ENCODE data around the gene RBBP8NL.

The RBBP8NL gene

DNA sequence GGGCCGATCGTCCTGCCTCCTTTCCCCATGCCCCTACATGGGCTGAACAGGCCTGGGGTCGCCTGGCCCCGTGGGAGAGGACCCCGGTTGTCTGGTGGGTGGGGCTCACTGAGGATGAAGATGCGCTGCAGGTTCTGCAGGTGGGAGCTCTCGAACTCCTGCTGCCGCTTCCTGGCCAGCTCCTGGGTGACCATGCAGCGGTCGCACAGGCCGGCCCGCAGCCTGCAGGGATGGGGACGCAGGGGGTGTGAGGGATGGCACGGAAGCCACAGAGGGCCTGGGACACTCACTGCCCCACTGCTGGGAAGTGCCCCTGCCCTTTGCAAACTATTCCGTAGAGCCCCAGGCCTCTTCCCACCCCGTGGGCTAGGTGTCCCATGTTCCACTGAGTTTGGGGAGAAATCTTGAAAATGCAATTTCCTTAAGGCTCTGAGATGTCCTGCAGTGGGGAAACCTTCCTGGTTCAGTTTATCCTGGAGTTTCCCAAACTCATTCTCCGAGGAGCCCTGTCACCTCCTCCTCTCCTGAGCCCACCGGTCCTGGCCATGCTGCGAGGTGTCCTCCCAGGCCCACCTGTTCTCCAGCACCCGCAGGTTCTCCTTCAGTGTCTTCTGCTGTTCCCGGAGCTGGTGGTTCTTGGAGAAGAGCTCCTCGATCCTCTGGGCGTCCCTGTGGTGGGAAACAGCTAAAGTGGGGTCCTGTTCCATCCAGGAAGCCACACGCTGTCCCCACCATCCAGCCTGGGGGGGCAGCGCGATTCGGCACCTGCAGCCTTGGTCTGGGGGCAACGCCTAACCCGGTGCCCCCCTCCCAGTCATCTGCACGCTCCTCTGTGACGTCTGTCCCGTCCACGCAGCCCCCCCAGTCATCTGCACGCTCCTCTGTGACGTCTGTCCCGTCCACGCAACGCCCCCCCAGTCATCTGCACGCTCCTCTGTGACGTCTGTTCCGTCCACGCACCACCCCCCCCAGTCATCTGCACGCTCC, 10.4 kb downstream of the RBBP8NL start:
- Histone ChIP-seq H3K36me3 (no peaks in the 10 kb centered on the region), H3K27me3 (peaks cover 0 to 42% of the 10 kb centered on the region in 2 donors), H3K4me1 (no peaks in the 10 kb centered on the region), H3K27ac (no peak overlapping the region), H3K4me3 (no peak overlapping the region), H3K9me3 (no peaks in the 10 kb centered on the region)
- intact Hi-C loops (cut with DNase I; ENCODE audit: low total_unique reads), result no loop called here
- no peak for DNase-seq
- TF ChIP-seq, protein P1, sequence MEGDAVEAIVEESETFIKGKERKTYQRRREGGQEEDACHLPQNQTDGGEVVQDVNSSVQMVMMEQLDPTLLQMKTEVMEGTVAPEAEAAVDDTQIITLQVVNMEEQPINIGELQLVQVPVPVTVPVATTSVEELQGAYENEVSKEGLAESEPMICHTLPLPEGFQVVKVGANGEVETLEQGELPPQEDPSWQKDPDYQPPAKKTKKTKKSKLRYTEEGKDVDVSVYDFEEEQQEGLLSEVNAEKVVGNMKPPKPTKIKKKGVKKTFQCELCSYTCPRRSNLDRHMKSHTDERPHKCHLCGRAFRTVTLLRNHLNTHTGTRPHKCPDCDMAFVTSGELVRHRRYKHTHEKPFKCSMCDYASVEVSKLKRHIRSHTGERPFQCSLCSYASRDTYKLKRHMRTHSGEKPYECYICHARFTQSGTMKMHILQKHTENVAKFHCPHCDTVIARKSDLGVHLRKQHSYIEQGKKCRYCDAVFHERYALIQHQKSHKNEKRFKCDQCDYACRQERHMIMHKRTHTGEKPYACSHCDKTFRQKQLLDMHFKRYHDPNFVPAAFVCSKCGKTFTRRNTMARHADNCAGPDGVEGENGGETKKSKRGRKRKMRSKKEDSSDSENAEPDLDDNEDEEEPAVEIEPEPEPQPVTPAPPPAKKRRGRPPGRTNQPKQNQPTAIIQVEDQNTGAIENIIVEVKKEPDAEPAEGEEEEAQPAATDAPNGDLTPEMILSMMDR (IDR thresholded peaks at IDR 0.05), result no peak

DNA sequence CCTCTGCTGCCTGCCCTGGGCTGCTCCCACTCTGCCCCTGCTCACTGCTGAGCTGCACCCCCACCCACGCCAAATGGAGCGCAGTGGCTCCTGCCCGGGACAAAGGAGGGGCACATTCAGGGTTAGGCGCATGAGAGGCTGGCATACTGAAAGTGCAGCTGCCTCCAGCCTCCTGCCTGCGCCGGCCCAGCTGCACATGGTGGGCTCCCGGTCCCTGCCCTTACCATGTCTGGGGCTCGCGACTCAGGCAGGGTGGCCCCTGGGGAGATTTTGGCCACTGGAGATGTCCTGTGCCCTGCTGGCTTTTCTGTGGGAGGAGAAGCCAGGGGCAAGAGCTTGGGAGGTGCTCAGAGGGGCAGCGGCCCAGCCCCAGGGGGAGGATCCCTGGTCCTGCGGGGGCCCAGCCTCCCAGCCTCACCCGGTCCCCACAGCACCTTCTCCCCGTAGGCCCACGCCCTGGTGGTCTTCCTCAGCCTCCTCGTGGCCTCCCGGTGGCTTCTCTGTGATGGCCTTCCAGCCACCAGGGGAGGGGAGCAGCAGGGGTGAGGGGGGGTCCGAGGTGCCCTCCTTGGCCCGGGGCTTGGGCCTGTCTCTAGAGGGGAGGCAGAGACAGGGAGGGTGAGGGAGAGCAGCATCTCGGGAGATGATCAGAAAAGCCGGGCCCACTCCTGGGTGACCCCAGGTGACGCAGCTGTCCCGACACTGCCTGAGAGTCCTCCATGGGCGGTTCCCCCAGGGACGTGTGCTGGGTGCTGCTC, 11.8 kb downstream of the RBBP8NL start:
- Histone ChIP-seq H3K36me3 (no peaks in the 10 kb centered on the region), H3K4me3 (no peak overlapping the region), H3K27ac (no peak overlapping the region), H3K4me1 (peaks cover 0 to 7% (median 0%) of the 10 kb centered on the region in 4 donors), H3K27me3 (peaks cover 0 to 49% of the 10 kb centered on the region in 2 donors), H3K9me3 (no peaks in the 10 kb centered on the region)
- intact Hi-C loops (cut with DNase I; ENCODE audit: low total_unique reads), result no loop called here
- DNase-seq, result no peak
- TF ChIP-seq, protein P1 (IDR thresholded peaks at IDR 0.05), result no peak

DNA sequence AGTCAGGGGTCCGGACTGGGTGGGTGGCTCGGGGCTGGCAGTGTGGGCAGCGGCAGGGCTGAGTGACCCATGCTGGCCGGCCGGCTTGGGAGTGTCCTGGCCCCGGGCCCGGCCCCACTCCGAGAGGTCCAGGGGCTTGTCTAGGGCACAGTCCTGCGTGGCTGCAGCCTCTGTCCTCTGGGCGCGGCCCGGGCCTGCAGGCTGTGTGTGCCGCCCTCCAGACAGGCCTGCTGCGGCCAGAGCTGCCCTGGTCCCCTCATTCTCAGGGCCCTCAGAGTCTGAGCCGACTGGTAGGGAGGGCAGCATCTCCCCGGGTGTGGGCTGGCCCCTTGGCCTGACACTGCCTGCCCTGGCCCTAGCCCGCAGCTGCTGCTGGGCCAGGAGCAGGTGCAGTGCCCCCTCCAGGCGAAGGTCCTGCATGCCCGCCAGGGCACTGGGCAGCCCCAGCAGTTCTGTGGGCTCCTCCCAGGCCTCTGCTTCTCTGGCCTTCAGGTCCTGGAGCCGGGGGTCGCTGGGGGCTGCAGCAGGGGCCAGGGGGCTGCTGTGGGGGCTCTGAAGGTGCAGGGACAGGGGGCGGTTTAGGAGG, 13.3 kb downstream of the RBBP8NL start:
- no peaks in the 10 kb centered on the region for H3K36me3 ChIP-seq

DNA sequence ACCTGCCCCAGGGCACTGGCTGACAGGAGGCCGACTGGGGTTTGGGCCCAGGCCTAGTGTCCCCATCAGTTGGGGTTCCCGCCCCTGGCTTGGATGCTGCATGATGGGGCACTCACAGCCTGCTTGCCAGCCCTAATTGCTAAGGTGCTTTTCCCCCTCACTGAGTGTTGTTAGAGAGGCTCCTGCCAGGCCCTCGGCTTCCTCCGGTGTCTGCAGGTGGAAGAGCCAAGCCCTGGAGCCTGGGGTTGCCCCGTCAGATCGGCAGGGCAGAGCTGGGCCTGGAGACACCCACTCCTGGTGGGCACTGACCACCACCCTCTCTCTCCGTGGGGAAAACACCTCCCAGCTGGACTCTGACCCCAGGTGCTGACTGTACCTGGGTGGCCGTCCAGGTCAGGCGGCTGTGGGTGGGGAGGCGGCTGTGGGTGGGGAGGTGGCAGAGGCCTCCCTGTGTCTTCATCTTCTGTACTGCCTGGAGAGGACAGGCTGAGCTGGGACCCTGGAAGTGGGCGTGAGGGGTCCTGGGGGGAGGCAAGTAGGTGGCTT, 14.2 kb downstream of the RBBP8NL start:
- TF ChIP-seq, protein P1 (IDR thresholded peaks at IDR 0.05), result no peak
- Histone ChIP-seq H3K4me1 (peaks cover 0 to 30% (median 4%) of the 10 kb centered on the region in 4 donors), H3K27me3 (peaks cover 0 to 59% of the 10 kb centered on the region in 2 donors), H3K9me3 (no peaks in the 10 kb centered on the region), H3K27ac (no peak overlapping the region), H3K4me3 (no peak overlapping the region), H3K36me3 (no peaks in the 10 kb centered on the region)
- intact Hi-C loops (cut with DNase I; ENCODE audit: low total_unique reads), result loop anchor here (5.0 kb wide), 1 partner anchor 379 kb away; no protein-coding TSS in a partner anchor
- DNase-seq, result no peak

More for the DNA sequence above, 13.3 kb downstream of the RBBP8NL start:
- DNase-seq, result no peak
- Histone ChIP-seq H3K4me3 (no peak overlapping the region), H3K4me1 (peaks cover 0 to 21% (median 4%) of the 10 kb centered on the region in 4 donors), H3K27ac (no peak overlapping the region), H3K27me3 (peaks cover 0 to 58% of the 10 kb centered on the region in 2 donors), H3K9me3 (no peaks in the 10 kb centered on the region)
- TF ChIP-seq, protein P1 (IDR thresholded peaks at IDR 0.05), result no peak
- intact Hi-C loops (cut with DNase I; ENCODE audit: low total_unique reads), result loop anchor here (5.0 kb wide), 1 partner anchor 378 kb away; no protein-coding TSS in a partner anchor

All from tibial artery (tissue), 4 donors.